ENCODE measurements around the gene EEIG2.
"Not testable (repeated sequence)": the region's sequence is repeated elsewhere in the genome, so short reads cannot be mapped to it uniquely, and the experiment has no call there.

Gene EEIG2

GRCh38 chr1:108547493-108547892 is 12.4 kb upstream of the EEIG2 start:
- not testable (repeated sequence) for DNase-seq (ENCODE audit: low read depth in 2 of 2)

- DNase-seq (ENCODE audit: low read depth in 2 of 2): no peak
Observed at GRCh38 chr1:108551137-108551862, 8.6 kb upstream of the EEIG2 start.

GRCh38 chr1:108553905-108554304 is 6.0 kb upstream of the EEIG2 start:
- no peak for DNase-seq (ENCODE audit: low read depth in 2 of 2)

GRCh38 chr1:108554682-108555427 is 5.0 kb upstream of the EEIG2 start:
- no peak for DNase-seq (ENCODE audit: low read depth in 2 of 2)

- DNase-seq (ENCODE audit: low read depth in 2 of 2): no peak
Observed at GRCh38 chr1:108556066-108556465, 3.8 kb upstream of the EEIG2 start.

- no peak for DNase-seq (ENCODE audit: low read depth in 2 of 2)
Observed at GRCh38 chr1:108556499-108556898, 3.4 kb upstream of the EEIG2 start.

- no peak for DNase-seq (ENCODE audit: low read depth in 2 of 2)
Observed at GRCh38 chr1:108557296-108557695, 2.6 kb upstream of the EEIG2 start.

GRCh38 chr1:108560189-108560873 is 431 bp downstream of the EEIG2 start:
- no peak for DNase-seq (ENCODE audit: low read depth in 2 of 2)

- DNase-seq (ENCODE audit: low read depth in 2 of 2): no peak
Observed at GRCh38 chr1:108560874-108561459, 1.1 kb downstream of the EEIG2 start.

- DNase-seq (ENCODE audit: low read depth in 2 of 2): peak; percentile 52 to 62
Observed at GRCh38 chr1:108561689-108562326, 1.9 kb downstream of the EEIG2 start.

GRCh38 chr1:108563808-108564207 is 3.9 kb downstream of the EEIG2 start:
- no peak for DNase-seq (ENCODE audit: low read depth in 2 of 2)

- DNase-seq (ENCODE audit: low read depth in 2 of 2): no peak
Observed at GRCh38 chr1:108565081-108565480, 5.2 kb downstream of the EEIG2 start.

- DNase-seq (ENCODE audit: low read depth in 2 of 2): no peak
Observed at GRCh38 chr1:108565512-108565911, 5.6 kb downstream of the EEIG2 start.

GRCh38 chr1:108568589-108568988 is 8.7 kb downstream of the EEIG2 start:
- DNase-seq (ENCODE audit: low read depth in 2 of 2): no peak

- no peak for DNase-seq (ENCODE audit: low read depth in 2 of 2)
Observed at GRCh38 chr1:108569097-108569728, 9.3 kb downstream of the EEIG2 start.

GRCh38 chr1:108570128-108570527 is 10.2 kb downstream of the EEIG2 start:
- DNase-seq (ENCODE audit: low read depth in 2 of 2): no peak

GRCh38 chr1:108570998-108571401 is 11.1 kb downstream of the EEIG2 start:
- no peak for DNase-seq (ENCODE audit: low read depth in 2 of 2)

GRCh38 chr1:108572182-108572581 is 12.3 kb downstream of the EEIG2 start:
- no peak for DNase-seq (ENCODE audit: low read depth in 2 of 2)

- DNase-seq (ENCODE audit: low read depth in 2 of 2): no peak
Observed at GRCh38 chr1:108573183-108573582, 13.3 kb downstream of the EEIG2 start.

GRCh38 chr1:108574008-108574407 is 14.1 kb downstream of the EEIG2 start:
- DNase-seq (ENCODE audit: low read depth in 2 of 2): no peak

- no peak for DNase-seq (ENCODE audit: low read depth in 2 of 2)
Observed at GRCh38 chr1:108575375-108575774, 15.5 kb downstream of the EEIG2 start.

Data from stimulated activated CD4-positive, alpha-beta T cell treated with anti-CD3 and anti-CD28 coated beads, Interleukin-1b, Interleukin-23, amount 100 ng/mL, for 1 hour (primary cell).